ENCODE results near the gene OR10G8. TPM values are rescaled to one million over a fixed set of nuclear protein-coding genes. Genes with fewer than 3 reads are reported as not detected.

Gene OR10G8
- total RNA-seq (ENCODE audit: low replicate concordance): not detected in 2 replicates

GRCh38 chr11:124026498-124026897, at the start of gene OR10G8:
OR10G8 (plus strand) TSS chr11:124026798; CDS start chr11:124029623, 2,825 bp downstream.

GRCh38 chr11:123977731-123978347, 48.8 kb upstream of the OR10G8 start, which contains the start of gene OR10S1:
OR10S1 (minus strand) TSS chr11:123977781; CDS start chr11:123977664, 117 bp downstream.

GRCh38 chr11:123995119-123995518, 31.5 kb upstream of the OR10G8 start, which contains the start of gene OR10G6:
OR10G6 (minus strand) TSS chr11:123995161; CDS start chr11:123995161, 0 bp downstream.

GRCh38 chr11:124012697-124013096, 13.9 kb upstream of the OR10G8 start, which contains the start of gene OR10G4:
OR10G4 (plus strand) TSS chr11:124012997; CDS start chr11:124015575, 2,578 bp downstream.

GRCh38 chr11:124041254-124041653, 14.7 kb downstream of the OR10G8 start, which contains the start of gene OR10G7:
OR10G7 (minus strand) TSS chr11:124041325; CDS start chr11:124039001, 2,324 bp downstream.

Other genes starting within 250 kb of the OR10G8 start
- not detected in 2 replicates for gene OR6M1, start 220.4 kb upstream of the OR10G8 start, total RNA-seq (ENCODE audit: low replicate concordance)
- not detected in 2 replicates for gene TMEM225, start 141.1 kb upstream of the OR10G8 start, total RNA-seq (ENCODE audit: low replicate concordance)
- not detected in 2 replicates for gene OR8D4, start 124.6 kb upstream of the OR10G8 start, total RNA-seq (ENCODE audit: low replicate concordance)
- not detected in 2 replicates for gene OR4D5, start 87.2 kb upstream of the OR10G8 start, total RNA-seq (ENCODE audit: low replicate concordance)
- gene OR6T1, start 83.0 kb upstream of the OR10G8 start, total RNA-seq (ENCODE audit: low replicate concordance): not detected in 2 replicates
- gene OR10S1, start 49.0 kb upstream of the OR10G8 start, total RNA-seq (ENCODE audit: low replicate concordance): not detected in 2 replicates
- not detected in 2 replicates for gene OR10G6, start 31.6 kb upstream of the OR10G8 start, total RNA-seq (ENCODE audit: low replicate concordance)
- gene OR10G4, start 13.8 kb upstream of the OR10G8 start, total RNA-seq (ENCODE audit: low replicate concordance): not detected in 2 replicates
- gene OR10G9, start 3.8 kb upstream of the OR10G8 start, total RNA-seq (ENCODE audit: low replicate concordance): not detected in 2 replicates
- not detected in 2 replicates for gene OR10G7, start 14.5 kb downstream of the OR10G8 start, total RNA-seq (ENCODE audit: low replicate concordance)
- 11.4 and 18.1 TPM in 2 replicates for gene VWA5A, start 88.7 kb downstream of the OR10G8 start, total RNA-seq (ENCODE audit: low replicate concordance)
- not detected in 2 replicates for gene OR10D3, start 156.5 kb downstream of the OR10G8 start, total RNA-seq (ENCODE audit: low replicate concordance)
- not detected in 2 replicates for gene OR8G1, start 214.3 kb downstream of the OR10G8 start, total RNA-seq (ENCODE audit: low replicate concordance)
- gene OR8G5, start 229.6 kb downstream of the OR10G8 start, total RNA-seq (ENCODE audit: low replicate concordance): not detected in 2 replicates

Measured in smooth muscle cell of the coronary artery (primary cell).